ENCODE data around the gene INHBB. TPM values are rescaled to one million over a fixed set of nuclear protein-coding genes. Genes with fewer than 3 reads are reported as not detected.

Gene INHBB
- polyA plus RNA-seq, 4 donors = 0.07 to 3.2 (median 0.27) TPM; not detected in 1

DNA sequence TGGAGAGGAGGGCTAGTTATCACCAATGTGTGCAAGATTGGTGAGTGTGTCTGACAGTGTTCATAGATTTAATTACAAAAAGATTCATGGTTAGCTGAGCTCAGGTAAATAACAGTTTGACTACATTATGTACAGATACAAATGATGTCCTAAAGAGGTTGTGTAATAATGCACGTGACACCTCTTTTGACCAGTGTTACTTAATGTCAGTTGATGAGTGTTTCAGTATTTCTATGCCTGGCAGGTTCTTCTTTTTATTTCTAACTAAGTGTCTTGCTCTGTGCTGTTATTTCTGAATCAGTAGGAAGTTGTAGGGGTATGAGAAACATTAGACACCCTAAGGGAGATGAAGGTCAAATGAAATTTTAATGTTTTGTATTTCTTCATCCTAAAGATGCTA lies 7.9 kb upstream of the INHBB start:
- DNase-seq (no peak), FAIRE-seq (no peak)
- H3K27me3 ChIP-seq (ENCODE audit: control insufficient read depth in 3 of 3, insufficient read depth in 3 of 3, low read length in 3 of 3) = peaks cover 0 to 45% (median 16%) of the 10 kb centered on the region in 3 donors
- 73 to 84% (median 77%) methylated on average over 1 of the region's 1 CpG for WGBS, 3 donors
- H3K9me3 ChIP-seq (ENCODE audit: control insufficient read depth in 2 of 2, insufficient read depth in 1 of 2, low read depth in 1 of 2, low read length in 1 of 2) = peaks cover 0 to 5% of the 10 kb centered on the region in 2 donors
- H3K36me3 ChIP-seq (ENCODE audit: control insufficient read depth in 3 of 3, insufficient read depth in 2 of 3, low read depth in 1 of 3, low read length in 3 of 3) = no peaks in the 10 kb centered on the region
- H3K4me3 ChIP-seq (ENCODE audit: low read depth in 1 of 3, low read length in 3 of 3) = no peak overlapping the region
- H3K27ac ChIP-seq (ENCODE audit: low read depth in 1 of 3, low read length in 2 of 3) = no peak overlapping the region
- H3K4me1 ChIP-seq (ENCODE audit: control insufficient read depth in 3 of 3, insufficient read depth in 2 of 3, low read depth in 1 of 3, low read length in 2 of 3) = peaks cover 0 to 1% (median 0%) of the 10 kb centered on the region in 3 donors

DNA sequence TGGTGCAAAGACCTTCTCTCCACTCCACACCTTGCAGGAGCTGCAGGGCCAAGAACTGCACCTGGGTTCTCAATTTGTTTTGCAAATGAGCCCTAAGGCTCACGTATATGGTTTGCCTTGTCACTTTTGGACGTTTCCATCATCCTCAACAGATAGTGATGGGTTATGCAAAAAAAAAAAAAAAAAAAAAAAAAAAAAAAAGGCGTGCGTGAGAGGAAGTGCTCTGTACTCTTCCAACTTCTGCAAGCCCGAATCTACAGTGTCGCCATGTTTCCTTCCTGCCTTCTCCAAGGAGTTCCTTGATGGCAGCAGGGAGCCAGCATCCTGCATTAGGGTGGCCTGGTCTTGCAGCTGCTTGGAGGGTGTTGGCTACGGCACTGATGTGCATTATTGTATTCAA lies 4.0 kb upstream of the INHBB start:
- 48 to 59% (median 57%) methylated on average over 7 of the region's 7 CpGs for WGBS, 3 donors
- peaks cover 0 to 11% (median 5%) of the 10 kb centered on the region in 3 donors for H3K4me1 ChIP-seq (ENCODE audit: control insufficient read depth in 3 of 3, insufficient read depth in 2 of 3, low read depth in 1 of 3, low read length in 2 of 3)
- H3K4me3 ChIP-seq (ENCODE audit: low read depth in 1 of 3, low read length in 3 of 3) = no peak overlapping the region
- peaks cover 12 to 63% (median 25%) of the 10 kb centered on the region in 3 donors for H3K27me3 ChIP-seq (ENCODE audit: control insufficient read depth in 3 of 3, insufficient read depth in 3 of 3, low read length in 3 of 3)
- H3K9me3 ChIP-seq (ENCODE audit: control insufficient read depth in 2 of 2, insufficient read depth in 1 of 2, low read depth in 1 of 2, low read length in 1 of 2) = no peaks in the 10 kb centered on the region
- FAIRE-seq = no peak
- H3K27ac ChIP-seq (ENCODE audit: low read depth in 1 of 3, low read length in 2 of 3) = no peak overlapping the region
- no peaks in the 10 kb centered on the region for H3K36me3 ChIP-seq (ENCODE audit: control insufficient read depth in 3 of 3, insufficient read depth in 2 of 3, low read depth in 1 of 3, low read length in 3 of 3)
- no peak for DNase-seq

- H3K27me3 ChIP-seq (ENCODE audit: control insufficient read depth in 3 of 3, insufficient read depth in 3 of 3, low read length in 3 of 3) = peaks cover 12 to 67% (median 27%) of the 10 kb centered on the region in 3 donors
- no peaks in the 10 kb centered on the region for H3K36me3 ChIP-seq (ENCODE audit: control insufficient read depth in 3 of 3, insufficient read depth in 2 of 3, low read depth in 1 of 3, low read length in 3 of 3)
- H3K9me3 ChIP-seq (ENCODE audit: control insufficient read depth in 2 of 2, insufficient read depth in 1 of 2, low read depth in 1 of 2, low read length in 1 of 2) = no peaks in the 10 kb centered on the region
- peaks cover 0 to 11% (median 5%) of the 10 kb centered on the region in 3 donors for H3K4me1 ChIP-seq (ENCODE audit: control insufficient read depth in 3 of 3, insufficient read depth in 2 of 3, low read depth in 1 of 3, low read length in 2 of 3)
- H3K27ac ChIP-seq (ENCODE audit: low read depth in 1 of 3, low read length in 2 of 3) = no peak overlapping the region
- no peak overlapping the region for H3K4me3 ChIP-seq (ENCODE audit: low read depth in 1 of 3, low read length in 3 of 3)
- no peak for FAIRE-seq
- WGBS, 3 donors = 20 to 31% (median 29%) methylated on average over 5 to 7 of the region's 7 CpGs
- DNase-seq = no peak
These were observed 3.5 kb upstream of the INHBB start for GRCh38 chr2:120342446-120342845.

DNA sequence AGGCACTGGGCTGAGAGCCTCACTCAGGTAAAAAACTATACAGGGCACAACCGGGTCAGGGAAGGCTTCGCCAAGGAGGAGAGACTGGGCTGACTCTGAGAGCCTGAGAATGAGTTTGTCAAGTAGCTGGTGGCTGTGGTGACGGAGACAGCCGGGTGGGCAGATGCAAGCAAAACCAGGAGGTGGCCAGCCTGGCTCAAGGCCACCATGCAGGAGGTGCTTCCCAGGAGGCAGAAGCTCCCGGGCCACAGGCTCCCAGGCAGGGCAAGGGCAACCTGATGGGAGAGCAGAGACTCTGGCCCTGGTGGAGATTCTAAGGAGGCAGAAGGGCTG lies 2.9 kb upstream of the INHBB start:
- 16 to 27% (median 21%) methylated on average over 5 of the region's 5 CpGs for WGBS, 3 donors
- peaks cover 0 to 11% (median 5%) of the 10 kb centered on the region in 3 donors for H3K4me1 ChIP-seq (ENCODE audit: control insufficient read depth in 3 of 3, insufficient read depth in 2 of 3, low read depth in 1 of 3, low read length in 2 of 3)
- no peak overlapping the region for H3K27ac ChIP-seq (ENCODE audit: low read depth in 1 of 3, low read length in 2 of 3)
- H3K36me3 ChIP-seq (ENCODE audit: control insufficient read depth in 3 of 3, insufficient read depth in 2 of 3, low read depth in 1 of 3, low read length in 3 of 3) = no peaks in the 10 kb centered on the region
- H3K27me3 ChIP-seq (ENCODE audit: control insufficient read depth in 3 of 3, insufficient read depth in 3 of 3, low read length in 3 of 3) = peaks cover 12 to 73% (median 27%) of the 10 kb centered on the region in 3 donors
- DNase-seq = no peak
- no peak for FAIRE-seq
- no peaks in the 10 kb centered on the region for H3K9me3 ChIP-seq (ENCODE audit: control insufficient read depth in 2 of 2, insufficient read depth in 1 of 2, low read depth in 1 of 2, low read length in 1 of 2)
- H3K4me3 ChIP-seq (ENCODE audit: low read depth in 1 of 3, low read length in 3 of 3) = no peak overlapping the region

GRCh38 chr2:120343433-120344105 lies 2.4 kb upstream of the INHBB start:
- no peak overlapping the region for H3K27ac ChIP-seq (ENCODE audit: low read depth in 1 of 3, low read length in 2 of 3)
- peak overlapping the region in 1 of 3 donors; percentile 7 for H3K4me3 ChIP-seq (ENCODE audit: low read depth in 1 of 3, low read length in 3 of 3)
- peaks cover 12 to 79% (median 27%) of the 10 kb centered on the region in 3 donors for H3K27me3 ChIP-seq (ENCODE audit: control insufficient read depth in 3 of 3, insufficient read depth in 3 of 3, low read length in 3 of 3)

GRCh38 chr2:120344214-120344975 lies 1.5 kb upstream of the INHBB start:
- Histone ChIP-seq H3K27me3 (ENCODE audit: control insufficient read depth in 3 of 3, insufficient read depth in 3 of 3, low read length in 3 of 3) (peaks cover 12 to 84% (median 33%) of the 10 kb centered on the region in 3 donors), H3K36me3 (ENCODE audit: control insufficient read depth in 3 of 3, insufficient read depth in 2 of 3, low read depth in 1 of 3, low read length in 3 of 3) (no peaks in the 10 kb centered on the region), H3K27ac (ENCODE audit: low read depth in 1 of 3, low read length in 2 of 3) (no peak overlapping the region), H3K9me3 (ENCODE audit: control insufficient read depth in 2 of 2, insufficient read depth in 1 of 2, low read depth in 1 of 2, low read length in 1 of 2) (no peaks in the 10 kb centered on the region), H3K4me3 (ENCODE audit: low read depth in 1 of 3, low read length in 3 of 3) (peak overlapping the region in 1 of 3 donors; percentile 50), H3K4me1 (ENCODE audit: control insufficient read depth in 3 of 3, insufficient read depth in 2 of 3, low read depth in 1 of 3, low read length in 2 of 3) (peaks cover 0 to 11% (median 5%) of the 10 kb centered on the region in 3 donors)
- DNase-seq (peak in 1 of 2 donors; percentile 48), FAIRE-seq (no peak)
- 3 to 5% (median 4%) methylated on average over 42 to 75 of the region's 75 CpGs for WGBS, 3 donors

More at GRCh38 chr2:120343433-120344105, 2.4 kb upstream of the INHBB start:
- H3K36me3 ChIP-seq (ENCODE audit: control insufficient read depth in 3 of 3, insufficient read depth in 2 of 3, low read depth in 1 of 3, low read length in 3 of 3) = no peaks in the 10 kb centered on the region
- no peak for FAIRE-seq
- peaks cover 0 to 11% (median 5%) of the 10 kb centered on the region in 3 donors for H3K4me1 ChIP-seq (ENCODE audit: control insufficient read depth in 3 of 3, insufficient read depth in 2 of 3, low read depth in 1 of 3, low read length in 2 of 3)
- DNase-seq = peak; percentile 46 to 84
- 4 to 5% (median 4%) methylated on average over 42 to 43 of the region's 43 CpGs for WGBS, 3 donors
- no peaks in the 10 kb centered on the region for H3K9me3 ChIP-seq (ENCODE audit: control insufficient read depth in 2 of 2, insufficient read depth in 1 of 2, low read depth in 1 of 2, low read length in 1 of 2)

- H3K36me3 ChIP-seq (ENCODE audit: control insufficient read depth in 3 of 3, insufficient read depth in 2 of 3, low read depth in 1 of 3, low read length in 3 of 3) = no peaks in the 10 kb centered on the region
- H3K9me3 ChIP-seq (ENCODE audit: control insufficient read depth in 2 of 2, insufficient read depth in 1 of 2, low read depth in 1 of 2, low read length in 1 of 2) = no peaks in the 10 kb centered on the region
- H3K27me3 ChIP-seq (ENCODE audit: control insufficient read depth in 3 of 3, insufficient read depth in 3 of 3, low read length in 3 of 3) = peaks cover 12 to 85% (median 33%) of the 10 kb centered on the region in 3 donors
- WGBS, 3 donors = 0 to 1% (median 0%) methylated on average over 33 to 90 of the region's 90 CpGs
- no peak overlapping the region for H3K27ac ChIP-seq (ENCODE audit: low read depth in 1 of 3, low read length in 2 of 3)
- peaks cover 0 to 11% (median 5%) of the 10 kb centered on the region in 3 donors for H3K4me1 ChIP-seq (ENCODE audit: control insufficient read depth in 3 of 3, insufficient read depth in 2 of 3, low read depth in 1 of 3, low read length in 2 of 3)
- DNase-seq (peak in 1 of 2 donors; percentile 56), FAIRE-seq (no peak)
- H3K4me3 ChIP-seq (ENCODE audit: low read depth in 1 of 3, low read length in 3 of 3) = peak overlapping the region in 1 of 3 donors; percentile 50
These were observed 857 bp upstream of the INHBB start for GRCh38 chr2:120344976-120345581.

- WGBS, 3 donors = 0 to 1% (median 1%) methylated on average over 20 to 62 of the region's 62 CpGs
- H3K9me3 ChIP-seq (ENCODE audit: control insufficient read depth in 2 of 2, insufficient read depth in 1 of 2, low read depth in 1 of 2, low read length in 1 of 2) = no peaks in the 10 kb centered on the region
- no peaks in the 10 kb centered on the region for H3K36me3 ChIP-seq (ENCODE audit: control insufficient read depth in 3 of 3, insufficient read depth in 2 of 3, low read depth in 1 of 3, low read length in 3 of 3)
- peaks cover 12 to 86% (median 33%) of the 10 kb centered on the region in 3 donors for H3K27me3 ChIP-seq (ENCODE audit: control insufficient read depth in 3 of 3, insufficient read depth in 3 of 3, low read length in 3 of 3)
- DNase-seq = no peak
- no peak for FAIRE-seq
- no peak overlapping the region for H3K27ac ChIP-seq (ENCODE audit: low read depth in 1 of 3, low read length in 2 of 3)
- H3K4me3 ChIP-seq (ENCODE audit: low read depth in 1 of 3, low read length in 3 of 3) = peak overlapping the region in 1 of 3 donors; percentile 50
- H3K4me1 ChIP-seq (ENCODE audit: control insufficient read depth in 3 of 3, insufficient read depth in 2 of 3, low read depth in 1 of 3, low read length in 2 of 3) = peaks cover 0 to 11% (median 5%) of the 10 kb centered on the region in 3 donors
These were observed 328 bp upstream of the INHBB start for GRCh38 chr2:120345608-120346007.

Measured in small intestine (tissue), 7 donors.